Measurements from ENCODE around the gene CCRL2. TPM values are rescaled to one million over a fixed set of nuclear protein-coding genes. Genes with fewer than 3 reads are reported as not detected.

The CCRL2 gene
- total and polyA plus RNA-seq, 2 of the 8 experiments (the other 6 are each of a cell fraction or from before 2014, with no cell fraction given): not detected

- TF ChIP-seq CHD7 (IDR thresholded peaks at IDR 0.05; ENCODE audit: insufficient replicate concordance, low read length): no peak
- TF ChIP-seq JUND (IDR thresholded peaks at IDR 0.05; ENCODE audit: low read length): no peak
- no peak for TF ChIP-seq TAF1 (IDR thresholded peaks at IDR 0.05; ENCODE audit: low read depth, low read length)
- TF ChIP-seq CTBP2 (IDR thresholded peaks at IDR 0.05; ENCODE audit: borderline replicate concordance, insufficient read depth, insufficient read length, low read length): no peak
- no peak for TF ChIP-seq TEAD4 (IDR thresholded peaks at IDR 0.05; ENCODE audit: low read depth, low read length)
- TF ChIP-seq RAD21 (IDR thresholded peaks at IDR 0.05 in 1 of 2, conservative IDR thresholded peaks at IDR 0.05 in 1 of 2; ENCODE audit: low read depth in 2 of 2, low read length in 2 of 2): no peak
- TF ChIP-seq NRF1 (IDR thresholded peaks at IDR 0.05; ENCODE audit: low read depth, low read length): no peak
- no peak for TF ChIP-seq SIX5 (IDR thresholded peaks at IDR 0.05; ENCODE audit: low read depth, low read length)
- no peak for TF ChIP-seq POLR2AphosphoS5 (IDR thresholded peaks at IDR 0.05; ENCODE audit: low read depth, low read length)
- TF ChIP-seq TBP (IDR thresholded peaks at IDR 0.05; ENCODE audit: low read depth, low read length): no peak
- TF ChIP-seq ZNF274 (IDR thresholded peaks at IDR 0.05; ENCODE audit: borderline replicate concordance, extremely low read depth, low read length): no peak
Observed at GRCh38 chr3:46400000-46400734, 6.9 kb upstream of the CCRL2 start (continued).

All from H1 (cell line).